Transverse colon (tissue), 4 donors: ENCODE results near the gene KIFC3.
"Not testable (repeated sequence)": the region's sequence is repeated elsewhere in the genome, so short reads cannot be mapped to it uniquely, and the experiment has no call there.

ENCODE experiments used
- CTCF ChIP-seq, 5 experiments: fragments of 200-600 bp in 3 of 5; fragments of 450-650 bp in 2 of 5; sonication (generic) in 3 of 5; IDR thresholded peaks; 1 replicate in 2 of 5; 2 replicates in 3 of 5; pipeline ENCODE4 v1.5.1; 2016 to 2017; ENCODE audit warnings: antibody characterized with exemption in 5 of 5, inconsistent platforms in 3 of 5, mild to moderate bottlenecking in 2 of 5, moderate library complexity in 1 of 5
- POLR2AphosphoS5 ChIP-seq, 3 donors: sonication (generic); formaldehyde crosslinking; IDR thresholded peaks; one replicate each; pipeline ENCODE4 v1.6.1; 2016; ENCODE audit warnings: antibody characterized with exemption in 3 of 3

DNA sequence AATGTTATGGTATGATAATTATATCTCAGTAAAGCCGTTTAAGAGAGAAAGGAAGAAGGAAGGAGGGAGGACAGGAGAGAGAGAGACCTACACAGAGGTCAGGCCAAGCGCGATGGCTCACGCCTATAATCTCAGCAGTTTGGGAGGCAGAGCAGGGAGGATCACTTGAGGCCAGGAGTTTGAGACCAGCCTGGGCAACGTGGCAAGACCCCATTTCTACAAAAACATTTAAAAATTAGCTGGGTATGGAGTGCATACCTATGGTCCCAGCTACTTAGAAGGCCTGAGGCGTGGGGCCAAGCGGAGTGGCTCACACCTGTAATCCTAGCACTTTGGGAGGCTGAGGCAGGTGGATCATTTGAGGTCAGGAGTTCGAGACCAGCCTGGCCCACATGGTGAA is 9.0 kb upstream of the KIFC3 start:
- TF ChIP-seq CTCF, POLR2AphosphoS5 (IDR thresholded peaks at IDR 0.05): not testable (repeated sequence)
